Measurements from ENCODE around the gene FAH. TPM values are rescaled to one million over a fixed set of nuclear protein-coding genes. Genes with fewer than 3 reads are reported as not detected.

Gene FAH
- total RNA-seq, 2 donors from 2014 or later: 11.9 to 14.2 TPM

GRCh38 chr15:80159811-80160569 is 7.2 kb downstream of the FAH start:
- Mint-ChIP-seq H3K27ac (no peak overlapping the region), H3K4me1 (no peaks in the 10 kb centered on the region), H3K4me3 (no peak overlapping the region), H3K27me3 (ENCODE audit: insufficient read depth) (no peaks in the 10 kb centered on the region), H3K9me3 (no peaks in the 10 kb centered on the region), H3K36me3 (ENCODE audit: low read depth) (peaks cover 17% of the 10 kb centered on the region)
- Histone ChIP-seq H3K4me3 (ENCODE audit: low read length) (no peak overlapping the region), H3K27ac (ENCODE audit: low read depth, low read length) (no peak overlapping the region), H3K36me3 (ENCODE audit: control insufficient read depth, insufficient read depth, low read length) (no peaks in the 10 kb centered on the region), H3K4me1 (ENCODE audit: control insufficient read depth, insufficient read depth, low read length) (no peaks in the 10 kb centered on the region), H3K27me3 (ENCODE audit: control insufficient read depth, insufficient read depth, low read length, poor library complexity, severe bottlenecking) (no peaks in the 10 kb centered on the region), H3K9ac (ENCODE audit: extremely low read depth, low read length, poor library complexity, severe bottlenecking) (no peak overlapping the region), H3K9me3 (ENCODE audit: control insufficient read depth, low read length) (no peaks in the 10 kb centered on the region)
- 94 to 100% methylated on average over 7 to 12 of the region's 12 CpGs for whole genome bisulfite sequencing, 2 experiments (ENCODE audit: insufficient coverage in 1 of 2, insufficient read length in 1 of 2)
- DNase-seq: no peak
- no peak for TF ChIP-seq CTCF (conservative IDR thresholded peaks at IDR 0.05)

GRCh38 chr15:80160570-80161156 is 7.9 kb downstream of the FAH start:
- DNase-seq: no peak
- Mint-ChIP-seq H3K9me3 (no peaks in the 10 kb centered on the region), H3K27ac (no peak overlapping the region), H3K27me3 (ENCODE audit: insufficient read depth) (no peaks in the 10 kb centered on the region), H3K36me3 (ENCODE audit: low read depth) (peaks cover 17% of the 10 kb centered on the region), H3K4me3 (no peak overlapping the region), H3K4me1 (no peaks in the 10 kb centered on the region)
- Histone ChIP-seq H3K27me3 (ENCODE audit: control insufficient read depth, insufficient read depth, low read length, poor library complexity, severe bottlenecking) (no peaks in the 10 kb centered on the region), H3K4me1 (ENCODE audit: control insufficient read depth, insufficient read depth, low read length) (no peaks in the 10 kb centered on the region), H3K36me3 (ENCODE audit: control insufficient read depth, insufficient read depth, low read length) (no peaks in the 10 kb centered on the region), H3K27ac (ENCODE audit: low read depth, low read length) (no peak overlapping the region), H3K9me3 (ENCODE audit: control insufficient read depth, low read length) (no peaks in the 10 kb centered on the region), H3K4me3 (ENCODE audit: low read length) (no peak overlapping the region), H3K9ac (ENCODE audit: extremely low read depth, low read length, poor library complexity, severe bottlenecking) (no peak overlapping the region)
- TF ChIP-seq CTCF (conservative IDR thresholded peaks at IDR 0.05): no peak
- 88 to 91% methylated on average over 4 to 7 of the region's 7 CpGs for WGBS, 2 experiments (ENCODE audit: insufficient coverage in 1 of 2, insufficient read length in 1 of 2)

GRCh38 chr15:80161468-80162016 is 8.7 kb downstream of the FAH start:
- no peaks in the 10 kb centered on the region for H3K27me3 Mint-ChIP-seq (ENCODE audit: insufficient read depth)
- DNase-seq: no peak
- no peak for TF ChIP-seq CTCF (conservative IDR thresholded peaks at IDR 0.05)
- H3K27ac Mint-ChIP-seq: peak overlapping the region; percentile 50
- H3K4me3 Mint-ChIP-seq: no peak overlapping the region
- no peaks in the 10 kb centered on the region for H3K27me3 ChIP-seq (ENCODE audit: control insufficient read depth, insufficient read depth, low read length, poor library complexity, severe bottlenecking)
- H3K4me1 Mint-ChIP-seq: no peaks in the 10 kb centered on the region
- no peaks in the 10 kb centered on the region for H3K9me3 ChIP-seq (ENCODE audit: control insufficient read depth, low read length)
- H3K4me3 ChIP-seq (ENCODE audit: low read length): no peak overlapping the region
- no peaks in the 10 kb centered on the region for H3K36me3 ChIP-seq (ENCODE audit: control insufficient read depth, insufficient read depth, low read length)
- no peaks in the 10 kb centered on the region for H3K9me3 Mint-ChIP-seq
- peaks cover 17% of the 10 kb centered on the region for H3K36me3 Mint-ChIP-seq (ENCODE audit: low read depth)
- no peak overlapping the region for H3K27ac ChIP-seq (ENCODE audit: low read depth, low read length)
- H3K9ac ChIP-seq (ENCODE audit: extremely low read depth, low read length, poor library complexity, severe bottlenecking): no peak overlapping the region
- 95% methylated on average over 6 of the region's 6 CpGs for WGBS, 2 experiments (ENCODE audit: insufficient coverage in 1 of 2, insufficient read length in 1 of 2)
- no peaks in the 10 kb centered on the region for H3K4me1 ChIP-seq (ENCODE audit: control insufficient read depth, insufficient read depth, low read length)

All from endodermal cell (in vitro differentiated cells).